A673 (cell line): ENCODE measurements around the gene VSX2. TPM values are rescaled to one million over a fixed set of nuclear protein-coding genes. Genes with fewer than 3 reads are reported as not detected.

Experiments used
- BruUV-seq: library from RNA; stranded (reverse); fragments of 400-500 nt; replicated peaks from 2 replicates; lab custom pipeline; 2021; lab: Mats Ljungman, UMichigan
- CTCF ChIA-PET: fragments of 300-600 bp; sonication (Branson Sonifier 250); formaldehyde crosslinking; loops from one replicate; lab custom pipeline; 2022; ENCODE audit warnings: antibody characterized with exemption; lab: Charles Lee
- POLR2A ChIA-PET: fragments of 300-600 bp; sonication (Branson Sonifier 250); formaldehyde crosslinking; loops from one replicate; lab custom pipeline; 2022; ENCODE audit warnings: antibody characterized with exemption; ENCODE audit not compliant: low non-redundant PET; lab: Charles Lee
- DNase-seq: peaks from one replicate; pipeline ENCODE4 v3.0.0-alpha.2; 2015; ENCODE audit warnings: low spot score
- H3K27ac ChIP-seq: fragments of 200-600 bp; sonication (generic); 2 replicates; pipeline ENCODE4 v1.5.1; 2016; ENCODE audit warnings: mixed run types, low read depth, mild to moderate bottlenecking, mixed read lengths, antibody characterized with exemption, low read length; ENCODE audit not compliant: poor library complexity, severe bottlenecking
- H3K27me3 ChIP-seq: fragments of 200-600 bp; sonication (generic); replicated peaks from 2 replicates; pipeline ENCODE4 v1.6.1; 2017; ENCODE audit warnings: mixed run types, low read depth, mild to moderate bottlenecking, mixed read lengths, antibody characterized with exemption, low read length; ENCODE audit not compliant: insufficient read depth, poor library complexity
- H3K36me3 ChIP-seq: fragments of 200-600 bp; sonication (generic); 2 replicates; pipeline ENCODE4 v1.6.1; 2016; ENCODE audit warnings: mixed run types, mild to moderate bottlenecking, mixed read lengths, antibody characterized with exemption, low read length; ENCODE audit not compliant: insufficient read depth, poor library complexity, severe bottlenecking
- H3K4me1 ChIP-seq: fragments of 200-600 bp; sonication (generic); 2 replicates; pipeline ENCODE4 v1.6.1; 2017; ENCODE audit warnings: mixed run types, mild to moderate bottlenecking, mixed read lengths, antibody characterized with exemption, low read length; ENCODE audit not compliant: insufficient read depth, poor library complexity, severe bottlenecking
- H3K4me3 ChIP-seq: fragments of 200-600 bp; sonication (generic); 2 replicates; pipeline ENCODE4 v1.5.1; 2016; ENCODE audit warnings: low read depth, mixed run types, mild to moderate bottlenecking, mixed read lengths, low read length; ENCODE audit not compliant: poor library complexity, severe bottlenecking
- H3K9me3 ChIP-seq: fragments of 200-600 bp; sonication (generic); 2 replicates; pipeline ENCODE4 v1.6.1; 2016; ENCODE audit warnings: mixed run types, low read depth, mild to moderate bottlenecking, mixed read lengths, antibody characterized with exemption, low read length; ENCODE audit not compliant: poor library complexity, severe bottlenecking
- CTCF ChIP-seq: fragments of 300-800, 200-600 bp; sonication (generic); conservative IDR thresholded peaks from 2 replicates; pipeline ENCODE4 v1.5.1; 2017; ENCODE audit warnings: low read depth, mild to moderate bottlenecking, antibody characterized with exemption, low read length, moderate library complexity, mixed read lengths
- EZH2 ChIP-seq: fragments of 200-600 bp; sonication (generic); IDR thresholded peaks from 2 replicates; pipeline ENCODE4 v1.6.1; 2017; ENCODE audit warnings: borderline replicate concordance, low read depth, mild to moderate bottlenecking, mixed read lengths, antibody characterized with exemption, low read length; ENCODE audit not compliant: poor library complexity, severe bottlenecking
- intact Hi-C: fragments of 100-400 bp; cut with micrococcal nuclease; formaldehyde crosslinking; loops from one replicate; pipeline ENCODE4 v1.10.0; 2022; ENCODE audit not compliant: unreplicated experiment
- total RNA-seq: library from RNA; stranded (reverse); gene quantifications from 2 replicates; pipeline ENCODE4 v1.2.3, GENCODE V29; 2021

VSX2 gene
- total RNA-seq, 1 experiment from 2014 or later = not detected

- Histone ChIP-seq H3K4me3 (no peak overlapping the region), H3K27ac (no peak overlapping the region), H3K36me3 (no peaks in the 10 kb centered on the region), H3K27me3 (no peaks in the 10 kb centered on the region), H3K9me3 (no peaks in the 10 kb centered on the region), H3K4me1 (no peaks in the 10 kb centered on the region)
- POLR2A ChIA-PET = no interaction called here
- no peak for TF ChIP-seq CTCF
- no peak for TF ChIP-seq EZH2
- no peak for DNase-seq
- no TSS peak for BruUV-seq
- CTCF ChIA-PET = no interaction called here
- intact Hi-C loops = no loop called here
Observed at GRCh38 chr14:74221741-74222140, 17.5 kb upstream of the VSX2 start.

GRCh38 chr14:74223016-74223415 is 16.2 kb upstream of the VSX2 start:
- POLR2A ChIA-PET = no interaction called here
- no peak for DNase-seq
- no peak overlapping the region for H3K4me3 ChIP-seq
- H3K9me3 ChIP-seq = no peaks in the 10 kb centered on the region
- intact Hi-C loops = no loop called here
- no peaks in the 10 kb centered on the region for H3K4me1 ChIP-seq
- no TSS peak for BruUV-seq
- H3K27ac ChIP-seq = no peak overlapping the region
- H3K36me3 ChIP-seq = no peaks in the 10 kb centered on the region
- CTCF ChIA-PET = no interaction called here
- H3K27me3 ChIP-seq = peaks cover 5% of the 10 kb centered on the region
- TF ChIP-seq CTCF = no peak
- no peak for TF ChIP-seq EZH2

GRCh38 chr14:74231784-74232183 is 7.5 kb upstream of the VSX2 start:
- H3K27ac ChIP-seq = no peak overlapping the region
- H3K27me3 ChIP-seq = peaks cover 52% of the 10 kb centered on the region
- H3K9me3 ChIP-seq = no peaks in the 10 kb centered on the region
- CTCF ChIA-PET = no interaction called here
- POLR2A ChIA-PET = no interaction called here
- intact Hi-C loops = no loop called here
- H3K4me1 ChIP-seq = no peaks in the 10 kb centered on the region
- TF ChIP-seq EZH2 (no peak), CTCF (no peak)
- no peaks in the 10 kb centered on the region for H3K36me3 ChIP-seq
- no peak for DNase-seq
- H3K4me3 ChIP-seq = no peak overlapping the region
- BruUV-seq = no TSS peak
